SH-SY5Y (cell line): ENCODE results near the gene ZBTB20.

ENCODE experiments used
- GATA2 ChIP-seq: IDR thresholded peaks from 2 replicates; pipeline ENCODE4 v1.6.1; 2011; ENCODE audit warnings: mild to moderate bottlenecking, low read depth, low read length
- GATA3 ChIP-seq: IDR thresholded peaks from 2 replicates; pipeline ENCODE4 v1.6.1; 2011; ENCODE audit warnings: low read depth, mild to moderate bottlenecking, low read length, moderate library complexity

DNA sequence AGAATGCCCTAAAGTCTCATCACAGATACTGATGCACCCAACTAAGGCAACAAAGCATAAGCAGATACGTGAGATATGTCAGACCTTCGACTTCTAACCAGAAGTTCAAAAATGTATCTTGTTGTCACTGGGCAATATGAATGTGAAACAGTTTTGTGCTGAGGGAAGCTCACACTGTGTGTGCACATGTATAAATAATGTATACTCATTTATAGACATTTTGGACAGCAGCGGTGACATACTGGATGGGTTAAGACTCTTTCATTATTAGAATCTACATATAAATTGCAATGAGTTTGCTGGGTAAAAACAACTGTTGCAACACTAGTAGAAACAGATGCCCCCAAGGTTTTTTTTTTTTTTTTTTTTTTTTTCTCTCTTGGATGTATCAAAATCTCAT, 815.4 kb downstream of the ZBTB20 start:
- TF ChIP-seq GATA3 (no peak), GATA2 (no peak)
